ENCODE data around the gene ERMARD. TPM values are rescaled to one million over a fixed set of nuclear protein-coding genes. Genes with fewer than 3 reads are reported as not detected.

Gene ERMARD
- total and polyA plus RNA-seq, 4 donors = 27.2 to 44.9 (median 35.0) TPM

GRCh38 chr6:169829786-169830185, 78.4 kb downstream of the ERMARD start:
- Histone ChIP-seq H3K27ac (ENCODE audit: low read depth, low read length) (no peak overlapping the region), H3K4me3 (ENCODE audit: low read depth, low read length) (no peak overlapping the region), H3K36me3 (ENCODE audit: control insufficient read depth, insufficient read depth, low read length) (no peaks in the 10 kb centered on the region), H3K4me1 (ENCODE audit: control insufficient read depth, insufficient read depth, low read length) (no peaks in the 10 kb centered on the region), H3K27me3 (ENCODE audit: control insufficient read depth, insufficient read depth, low read length) (no peaks in the 10 kb centered on the region), H3K9me3 (ENCODE audit: control insufficient read depth, insufficient read depth, low read length) (no peaks in the 10 kb centered on the region)
- no peak for DNase-seq (ENCODE audit: low read depth in 4 of 6, low spot score in 6 of 6)
- 85% methylated on average over 4 of the region's 4 CpGs for WGBS (ENCODE audit: insufficient coverage)

GRCh38 chr6:169830876-169831275, 79.5 kb downstream of the ERMARD start:
- Histone ChIP-seq H3K4me1 (ENCODE audit: control insufficient read depth, insufficient read depth, low read length) (no peaks in the 10 kb centered on the region), H3K9me3 (ENCODE audit: control insufficient read depth, insufficient read depth, low read length) (no peaks in the 10 kb centered on the region), H3K27me3 (ENCODE audit: control insufficient read depth, insufficient read depth, low read length) (no peaks in the 10 kb centered on the region), H3K36me3 (ENCODE audit: control insufficient read depth, insufficient read depth, low read length) (no peaks in the 10 kb centered on the region), H3K27ac (ENCODE audit: low read depth, low read length) (no peak overlapping the region), H3K4me3 (ENCODE audit: low read depth, low read length) (no peak overlapping the region)
- 88% methylated on average over 11 of the region's 12 CpGs for WGBS (ENCODE audit: insufficient coverage)
- DNase-seq (ENCODE audit: low read depth in 4 of 6, low spot score in 6 of 6) = no peak

Other genes starting within 250 kb of the ERMARD start
- 10 to 100 TPM; 29.5 to 38.3 TPM for gene WDR27, start 49.6 kb upstream of the ERMARD start, total RNA-seq
- 10 to 100 TPM; 59.9 to 69.3 TPM for gene WDR27, start 49.6 kb upstream of the ERMARD start, polyA plus RNA-seq (ENCODE audit: insufficient read length in 2 of 2)
- 10 to 100 TPM; 31.8 to 37.6 TPM for gene C6orf120, start 49.5 kb upstream of the ERMARD start, total RNA-seq
- gene C6orf120, start 49.5 kb upstream of the ERMARD start, polyA plus RNA-seq (ENCODE audit: insufficient read length in 2 of 2) = 10 to 100 TPM; 23.6 to 29.7 TPM
- 10 to 100 TPM; 44.6 to 54.2 TPM for gene PHF10, start 27.1 kb upstream of the ERMARD start, total RNA-seq
- gene PHF10, start 27.1 kb upstream of the ERMARD start, polyA plus RNA-seq (ENCODE audit: insufficient read length in 2 of 2) = 10 to 100 TPM; 61.0 to 70.6 TPM
- gene DYNLT2, start 50 bp upstream of the ERMARD start, total RNA-seq = 1 to 10 TPM; 3.0 to 4.7 TPM
- 1 to 10 TPM; 6.7 to 7.2 TPM for gene DYNLT2, start 50 bp upstream of the ERMARD start, polyA plus RNA-seq (ENCODE audit: insufficient read length in 2 of 2)